Neural cell (in vitro differentiated cells): ENCODE data around the gene RFTN1. TPM values are rescaled to one million over a fixed set of nuclear protein-coding genes. Genes with fewer than 3 reads are reported as not detected.

Experiments used
- H2AFZ ChIP-seq: fragments of 200-600, 300-800 bp; sonication (generic), shearing (Covaris generic); 2 replicates; pipeline ENCODE4 v1.6.0; 2014; ENCODE audit warnings: low read depth, mild to moderate bottlenecking, antibody characterized with exemption, low read length, moderate library complexity
- H3F3A ChIP-seq: fragments of 200-600 bp; shearing (Covaris generic); 2 replicates; pipeline ENCODE4 v1.6.1; 2016; ENCODE audit warnings: mild to moderate bottlenecking, moderate library complexity, mixed read lengths, antibody characterized with exemption, low read length; ENCODE audit not compliant: insufficient read depth, poor library complexity, severe bottlenecking
- H3K27ac ChIP-seq: fragments of 200-600, 300-800 bp; sonication (generic), shearing (Covaris generic); 2 replicates; pipeline ENCODE4 v1.5.1; 2014; ENCODE audit warnings: mild to moderate bottlenecking, low read length, moderate library complexity
- H3K27me3 ChIP-seq: fragments of 300-800, 200-600 bp; sonication (generic), shearing (Covaris generic); 2 replicates; pipeline ENCODE4 v1.6.0; 2014; ENCODE audit warnings: mild to moderate bottlenecking, low read depth, low read length, moderate library complexity; ENCODE audit not compliant: insufficient read depth
- H3K36me3 ChIP-seq: fragments of 300-800, 200-600 bp; sonication (generic), shearing (Covaris generic); 2 replicates; pipeline ENCODE4 v1.5.1; 2014; ENCODE audit warnings: mild to moderate bottlenecking, antibody characterized with exemption, low read length, moderate library complexity; ENCODE audit not compliant: insufficient read depth
- H3K4me2 ChIP-seq: fragments of 300-800, 200-600 bp; sonication (generic), shearing (Covaris generic); 2 replicates; pipeline ENCODE4 v1.6.0; 2014; ENCODE audit warnings: mild to moderate bottlenecking, low read length
- H3K4me3 ChIP-seq: fragments of 300-800, 200-600 bp; sonication (generic), shearing (Covaris generic); 2 replicates; pipeline ENCODE4 v1.5.1; 2014; ENCODE audit warnings: mild to moderate bottlenecking, low read length, moderate library complexity
- H3K79me2 ChIP-seq: fragments of 200-600 bp; shearing (Covaris generic); replicated peaks from 2 replicates; pipeline ENCODE4 v1.6.0; 2014; ENCODE audit warnings: mild to moderate bottlenecking, low read length, moderate library complexity; ENCODE audit not compliant: insufficient read depth
- H3K9ac ChIP-seq: fragments of 300-800, 200-600 bp; sonication (generic), shearing (Covaris generic); 2 replicates; pipeline ENCODE4 v1.6.1; 2016; ENCODE audit warnings: mild to moderate bottlenecking, low read length, mixed read lengths
- H3K9me2 ChIP-seq: fragments of 200-600 bp; shearing (Covaris generic); 2 replicates; pipeline ENCODE4 v1.6.1; 2016; ENCODE audit warnings: mild to moderate bottlenecking, low read length, mixed read lengths; ENCODE audit not compliant: insufficient read depth
- H3K9me3 ChIP-seq: fragments of 200-600, 300-800 bp; sonication (generic), shearing (Covaris generic); 2 replicates; pipeline ENCODE4 v1.6.1; 2016; ENCODE audit warnings: mild to moderate bottlenecking, mixed run types, low read length, moderate library complexity, mixed read lengths
- H4K20me1 ChIP-seq: fragments of 200-600 bp; shearing (Covaris generic); 2 replicates; pipeline ENCODE4 v1.6.1; 2016; ENCODE audit warnings: mild to moderate bottlenecking, mixed run types; ENCODE audit not compliant: insufficient read depth
- CTCF ChIP-seq: fragments of 450-650 bp; IDR thresholded peaks from 2 replicates; pipeline ENCODE4 v1.5.1; 2014; ENCODE audit warnings: antibody characterized with exemption, mild to moderate bottlenecking, moderate library complexity; ENCODE audit not compliant: poor library complexity, severe bottlenecking
- EP300 ChIP-seq: fragments of 450-650 bp; conservative IDR thresholded peaks from 2 replicates; pipeline ENCODE4 v1.6.1; 2014; ENCODE audit warnings: antibody characterized with exemption, mild to moderate bottlenecking, moderate library complexity; ENCODE audit not compliant: poor library complexity, severe bottlenecking
- EZH2 ChIP-seq: fragments of 200-600, 300-800 bp; shearing (Covaris generic), sonication (generic); IDR thresholded peaks from 2 replicates; pipeline ENCODE4 v1.6.1; 2014; ENCODE audit warnings: antibody characterized with exemption, low read length, borderline replicate concordance, mild to moderate bottlenecking; ENCODE audit not compliant: insufficient read depth, poor library complexity, severe bottlenecking
- MXI1 ChIP-seq: fragments of 450-650 bp; conservative IDR thresholded peaks from 2 replicates; pipeline ENCODE4 v1.6.1; 2014; ENCODE audit warnings: antibody characterized with exemption, mild to moderate bottlenecking; ENCODE audit not compliant: poor library complexity, severe bottlenecking
- POLR2AphosphoS5 ChIP-seq: IDR thresholded peaks from 2 replicates; pipeline ENCODE4 v1.6.1; 2012
- RAD21 ChIP-seq: fragments of 450-650 bp; conservative IDR thresholded peaks from 2 replicates; pipeline ENCODE4 v1.6.1; 2014; ENCODE audit warnings: antibody characterized with exemption, mild to moderate bottlenecking, moderate library complexity
- REST ChIP-seq: IDR thresholded peaks from 2 replicates; pipeline ENCODE4 v1.6.1; 2012; ENCODE audit warnings: borderline replicate concordance
- SMC3 ChIP-seq: fragments of 450-650 bp; conservative IDR thresholded peaks from 2 replicates; pipeline ENCODE4 v1.6.1; 2014; ENCODE audit warnings: antibody characterized with exemption, mild to moderate bottlenecking, moderate library complexity; ENCODE audit not compliant: poor library complexity
- TAF1 ChIP-seq: IDR thresholded peaks from 2 replicates; pipeline ENCODE4 v1.6.1; 2012; ENCODE audit warnings: low read depth
- polyA plus RNA-seq: library from polyadenylated mRNA; depleted of rRNA; stranded (reverse); fragments of >200 nt; gene quantifications from 2 replicates; pipeline ENCODE4 v1.2.3, GENCODE V29; 2014

RFTN1 gene
- polyA plus RNA-seq, 1 donor from 2014 or later: 36.8 TPM

GRCh38 chr3:16486951-16487480, 26.5 kb downstream of the RFTN1 start:
- Histone ChIP-seq H3K36me3 (no peaks in the 10 kb centered on the region), H2AFZ (no peak overlapping the region), H4K20me1 (no peaks in the 10 kb centered on the region), H3K9me3 (no peaks in the 10 kb centered on the region), H3K9ac (no peak overlapping the region), H3K9me2 (no peaks in the 10 kb centered on the region), H3F3A (no peaks in the 10 kb centered on the region), H3K27ac (no peak overlapping the region), H3K79me2 (no peaks in the 10 kb centered on the region), H3K27me3 (no peaks in the 10 kb centered on the region), H3K4me2 (no peak overlapping the region), H3K4me3 (no peak overlapping the region)
- TF ChIP-seq EP300: no peak

GRCh38 chr3:16486201-16486600, 27.3 kb downstream of the RFTN1 start:
- no peak overlapping the region for H3K9ac ChIP-seq
- H3K79me2 ChIP-seq: no peaks in the 10 kb centered on the region
- H3F3A ChIP-seq: no peaks in the 10 kb centered on the region
- H3K27me3 ChIP-seq: no peaks in the 10 kb centered on the region
- no peaks in the 10 kb centered on the region for H4K20me1 ChIP-seq
- H3K9me3 ChIP-seq: no peaks in the 10 kb centered on the region
- H3K27ac ChIP-seq: no peak overlapping the region
- H2AFZ ChIP-seq: no peak overlapping the region
- H3K4me2 ChIP-seq: no peak overlapping the region
- no peaks in the 10 kb centered on the region for H3K9me2 ChIP-seq
- no peak overlapping the region for H3K4me3 ChIP-seq
- TF ChIP-seq RAD21 (no peak), EP300 (no peak), SMC3 (no peak), CTCF (no peak), MXI1 (no peak), REST (no peak), EZH2 (no peak), TAF1 (no peak), POLR2AphosphoS5 (no peak)
- no peaks in the 10 kb centered on the region for H3K36me3 ChIP-seq
